Measurements from ENCODE around the gene PKNOX2. TPM values are rescaled to one million over a fixed set of nuclear protein-coding genes. Genes with fewer than 3 reads are reported as not detected.

The PKNOX2 gene
- total RNA-seq, 1 experiment from 2014 or later: not detected

DNA sequence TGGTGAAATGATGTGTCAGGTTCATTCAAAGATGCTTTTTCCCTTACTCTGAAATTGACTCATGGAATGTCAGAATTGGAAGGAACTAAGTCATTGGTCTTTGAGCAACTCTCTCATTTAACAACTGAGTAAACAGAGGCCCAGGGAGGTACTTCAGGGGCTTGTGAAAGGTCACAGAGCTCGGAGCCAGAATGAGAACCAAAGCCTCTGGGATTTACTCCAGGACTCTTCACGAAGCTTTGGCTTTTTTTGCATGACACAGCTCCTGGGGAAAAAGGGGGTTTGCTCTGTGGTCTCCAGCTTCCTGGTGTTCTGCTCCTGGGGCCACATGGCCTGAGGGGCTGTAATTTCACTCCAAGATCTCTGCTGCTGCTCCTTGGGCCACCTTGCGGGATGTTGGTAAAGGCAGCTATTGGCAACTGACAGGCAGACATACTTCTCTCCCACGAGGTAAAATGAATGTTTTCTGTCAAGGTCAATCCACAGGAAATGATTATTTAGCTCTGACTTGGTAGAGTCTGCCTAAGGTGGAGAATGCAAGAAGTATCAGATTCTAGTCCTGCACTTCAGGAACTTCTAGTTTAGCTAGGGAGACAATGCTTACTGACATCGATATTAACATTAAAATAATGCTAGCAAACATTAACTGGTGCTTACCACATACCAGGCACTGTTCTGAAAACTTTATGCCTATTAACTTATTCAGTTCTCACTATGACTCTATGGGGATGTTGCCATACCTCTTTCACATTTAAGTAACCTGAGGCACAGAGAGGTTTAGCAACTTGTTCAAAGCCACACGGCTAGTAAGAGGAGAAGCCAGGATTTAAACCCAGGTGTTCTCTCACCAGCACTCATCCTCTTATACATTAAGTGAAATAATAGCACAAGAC, 16.1 kb downstream of the PKNOX2 start:
- H3K4me1 ChIP-seq: no peaks in the 10 kb centered on the region
- no peak overlapping the region for H3K27ac Mint-ChIP-seq (ENCODE audit: unreplicated experiment)
- no peaks in the 10 kb centered on the region for H3K9me3 ChIP-seq
- no peak overlapping the region for H3K4me3 Mint-ChIP-seq (ENCODE audit: unreplicated experiment)
- peaks cover 39% of the 10 kb centered on the region for H3K27me3 Mint-ChIP-seq (ENCODE audit: insufficient read depth, unreplicated experiment)
- no peaks in the 10 kb centered on the region for H3K36me3 ChIP-seq (ENCODE audit: control insufficient read depth, insufficient read depth, low read length)
- TF ChIP-seq, protein P1, sequence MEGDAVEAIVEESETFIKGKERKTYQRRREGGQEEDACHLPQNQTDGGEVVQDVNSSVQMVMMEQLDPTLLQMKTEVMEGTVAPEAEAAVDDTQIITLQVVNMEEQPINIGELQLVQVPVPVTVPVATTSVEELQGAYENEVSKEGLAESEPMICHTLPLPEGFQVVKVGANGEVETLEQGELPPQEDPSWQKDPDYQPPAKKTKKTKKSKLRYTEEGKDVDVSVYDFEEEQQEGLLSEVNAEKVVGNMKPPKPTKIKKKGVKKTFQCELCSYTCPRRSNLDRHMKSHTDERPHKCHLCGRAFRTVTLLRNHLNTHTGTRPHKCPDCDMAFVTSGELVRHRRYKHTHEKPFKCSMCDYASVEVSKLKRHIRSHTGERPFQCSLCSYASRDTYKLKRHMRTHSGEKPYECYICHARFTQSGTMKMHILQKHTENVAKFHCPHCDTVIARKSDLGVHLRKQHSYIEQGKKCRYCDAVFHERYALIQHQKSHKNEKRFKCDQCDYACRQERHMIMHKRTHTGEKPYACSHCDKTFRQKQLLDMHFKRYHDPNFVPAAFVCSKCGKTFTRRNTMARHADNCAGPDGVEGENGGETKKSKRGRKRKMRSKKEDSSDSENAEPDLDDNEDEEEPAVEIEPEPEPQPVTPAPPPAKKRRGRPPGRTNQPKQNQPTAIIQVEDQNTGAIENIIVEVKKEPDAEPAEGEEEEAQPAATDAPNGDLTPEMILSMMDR (IDR thresholded peaks at IDR 0.05; ENCODE audit: insufficient read depth in 1 of 2, low read depth in 1 of 2, low read length in 1 of 2, severe bottlenecking in 1 of 2, unreplicated experiment in 1 of 2): no peak
- no peak for DNase-seq
- no peaks in the 10 kb centered on the region for H3K9me3 Mint-ChIP-seq (ENCODE audit: unreplicated experiment)
- POLR2A ChIA-PET: no interaction called here
- BruUV-seq (replicated peaks): no TSS peak
- H3K27me3 ChIP-seq (replicated peaks; ENCODE audit: control insufficient read depth, insufficient read depth, low read length): peaks cover 3% of the 10 kb centered on the region; the same call in 1 of the 2 replicates
- no peaks in the 10 kb centered on the region for H3K36me3 Mint-ChIP-seq (ENCODE audit: insufficient read depth, unreplicated experiment)
- H3K4me1 Mint-ChIP-seq (ENCODE audit: low read depth, unreplicated experiment): no peaks in the 10 kb centered on the region
- no peak overlapping the region for H3K4me3 ChIP-seq (ENCODE audit: low read depth, low read length)
- CTCF ChIA-PET: no interaction called here
- intact Hi-C loops (cut with micrococcal nuclease; ENCODE audit: unreplicated experiment): no loop called here

DNA sequence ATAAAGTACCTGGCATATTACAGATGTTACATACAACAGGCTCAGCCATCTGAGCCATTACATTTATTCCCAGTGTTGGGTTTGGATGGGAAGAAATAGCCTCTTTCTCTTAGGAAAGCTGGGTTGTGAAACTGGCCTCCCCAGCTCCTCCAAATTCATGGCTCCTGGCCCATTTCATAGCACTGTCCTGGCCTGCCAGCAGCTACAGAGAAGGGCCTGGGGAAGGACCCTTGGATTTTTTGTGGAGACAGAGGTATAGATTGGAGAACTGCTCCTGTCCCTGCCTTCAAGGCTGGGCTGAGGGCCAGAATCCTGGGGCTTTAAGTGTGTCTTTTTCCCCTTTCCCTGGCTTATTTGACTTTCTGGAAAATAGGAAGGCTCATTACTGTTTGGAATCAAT, 18.0 kb downstream of the PKNOX2 start:
- BruUV-seq (replicated peaks): no TSS peak
- no peaks in the 10 kb centered on the region for H3K9me3 Mint-ChIP-seq (ENCODE audit: unreplicated experiment)
- ChIA-PET CTCF (interaction anchor here (0.6 kb wide), 1 partner anchor 270 kb away, joined by 3 read pairs; no protein-coding TSS in a partner anchor), POLR2A (no interaction called here)
- peaks cover 13% of the 10 kb centered on the region for H3K9me3 ChIP-seq
- no peaks in the 10 kb centered on the region for H3K36me3 ChIP-seq (ENCODE audit: control insufficient read depth, insufficient read depth, low read length)
- no peaks in the 10 kb centered on the region for H3K4me1 ChIP-seq
- intact Hi-C loops (cut with micrococcal nuclease; ENCODE audit: unreplicated experiment): no loop called here
- no peak for DNase-seq
- 0 out of 2 replicates have a peak, but pooled peaks cover 1% of the 10 kb centered on the region for H3K27me3 ChIP-seq (replicated peaks; ENCODE audit: control insufficient read depth, insufficient read depth, low read length)
- H3K27me3 Mint-ChIP-seq (ENCODE audit: insufficient read depth, unreplicated experiment): peaks cover 28% of the 10 kb centered on the region
- H3K27ac Mint-ChIP-seq (ENCODE audit: unreplicated experiment): no peak overlapping the region
- no peak overlapping the region for H3K4me3 Mint-ChIP-seq (ENCODE audit: unreplicated experiment)
- no peaks in the 10 kb centered on the region for H3K36me3 Mint-ChIP-seq (ENCODE audit: insufficient read depth, unreplicated experiment)
- no peak overlapping the region for H3K4me3 ChIP-seq (ENCODE audit: low read depth, low read length)
- TF ChIP-seq, protein P1 (IDR thresholded peaks at IDR 0.05; ENCODE audit: insufficient read depth in 1 of 2, low read depth in 1 of 2, low read length in 1 of 2, severe bottlenecking in 1 of 2, unreplicated experiment in 1 of 2): no peak
- no peaks in the 10 kb centered on the region for H3K4me1 Mint-ChIP-seq (ENCODE audit: low read depth, unreplicated experiment)

- POLR2A ChIA-PET: no interaction called here
- Mint-ChIP-seq H3K4me3 (ENCODE audit: unreplicated experiment) (no peak overlapping the region), H3K27me3 (ENCODE audit: insufficient read depth, unreplicated experiment) (peaks cover 21% of the 10 kb centered on the region), H3K4me1 (ENCODE audit: low read depth, unreplicated experiment) (no peaks in the 10 kb centered on the region), H3K27ac (ENCODE audit: unreplicated experiment) (no peak overlapping the region), H3K9me3 (ENCODE audit: unreplicated experiment) (no peaks in the 10 kb centered on the region), H3K36me3 (ENCODE audit: insufficient read depth, unreplicated experiment) (no peaks in the 10 kb centered on the region)
- H3K36me3 ChIP-seq (ENCODE audit: control insufficient read depth, insufficient read depth, low read length): no peaks in the 10 kb centered on the region
- H3K4me1 ChIP-seq: no peaks in the 10 kb centered on the region
- no TSS peak for BruUV-seq (replicated peaks)
- intact Hi-C loops (cut with micrococcal nuclease; ENCODE audit: unreplicated experiment): no loop called here
- TF ChIP-seq, protein P1 (IDR thresholded peaks at IDR 0.05; ENCODE audit: insufficient read depth in 1 of 2, low read depth in 1 of 2, low read length in 1 of 2, severe bottlenecking in 1 of 2, unreplicated experiment in 1 of 2): no peak
- CTCF ChIA-PET: no interaction called here
- no peaks in the 10 kb centered on the region for H3K27me3 ChIP-seq (replicated peaks; ENCODE audit: control insufficient read depth, insufficient read depth, low read length)
- no peak for DNase-seq
- H3K4me3 ChIP-seq (ENCODE audit: low read depth, low read length): no peak overlapping the region
- peaks cover 22% of the 10 kb centered on the region for H3K9me3 ChIP-seq
These were observed 19.1 kb downstream of the PKNOX2 start for GRCh38 chr11:125183641-125184040.

Data from Caco-2 (cell line).